Nephron (organoid): ENCODE data around the gene EHBP1L1.

Experiments used
- H3K27ac Mint-ChIP-seq, 3 experiments: 2 replicates each; pipeline ENCODE4 v1.8.0; 2020; ENCODE audit warnings: mixed read lengths in 3 of 3, mild to moderate bottlenecking in 2 of 3, moderate library complexity in 1 of 3
- H3K27me3 Mint-ChIP-seq: 2 replicates; pipeline ENCODE4 v1.8.0; 2021; ENCODE audit warnings: low read depth, mild to moderate bottlenecking, moderate library complexity, mixed read lengths
- H3K36me3 Mint-ChIP-seq: 2 replicates; pipeline ENCODE4 v1.8.0; 2020; ENCODE audit warnings: low read depth, mixed read lengths
- H3K4me1 Mint-ChIP-seq: 2 replicates; pipeline ENCODE4 v1.8.0; 2020; ENCODE audit warnings: mixed read lengths
- H3K4me3 Mint-ChIP-seq, 3 experiments: 2 replicates each; pipeline ENCODE4 v1.8.0; 2020; ENCODE audit warnings: mild to moderate bottlenecking in 3 of 3, mixed read lengths in 3 of 3, moderate library complexity in 2 of 3
- H3K9me3 Mint-ChIP-seq: 2 replicates; pipeline ENCODE4 v1.8.0; 2020; ENCODE audit warnings: mixed read lengths
- CTCF ChIP-seq, 3 experiments: fragments of 200-600 bp; sonication (generic); IDR thresholded peaks; one replicate each; pipeline ENCODE4 v1.5.0; 2021; ENCODE audit warnings: antibody characterized with exemption in 3 of 3; ENCODE audit not compliant: unreplicated experiment in 3 of 3

EHBP1L1 gene

GRCh38 chr11:65578134-65578533 lies 2.3 kb downstream of the EHBP1L1 start:
- peaks cover 35% of the 10 kb centered on the region for H3K4me1 Mint-ChIP-seq
- H3K4me3 Mint-ChIP-seq = peak overlapping the region; percentile 58 to 78 (median 63)
- peaks cover 15% of the 10 kb centered on the region for H3K27me3 Mint-ChIP-seq
- TF ChIP-seq CTCF (IDR thresholded peaks at IDR 0.05; ENCODE audit: unreplicated experiment in 3 of 3) = no peak
- H3K36me3 Mint-ChIP-seq = no peaks in the 10 kb centered on the region
- H3K27ac Mint-ChIP-seq = peak overlapping the region; percentile 38 to 58 (median 48)
- H3K9me3 Mint-ChIP-seq = no peaks in the 10 kb centered on the region

GRCh38 chr11:65578667-65579066 lies 2.8 kb downstream of the EHBP1L1 start:
- Mint-ChIP-seq H3K27ac (peak overlapping the region; percentile 38 to 58 (median 48)), H3K36me3 (no peaks in the 10 kb centered on the region), H3K27me3 (peaks cover 19% of the 10 kb centered on the region), H3K4me1 (peaks cover 34% of the 10 kb centered on the region), H3K9me3 (no peaks in the 10 kb centered on the region), H3K4me3 (peak overlapping the region; percentile 58 to 78 (median 63))
- no peak for TF ChIP-seq CTCF (IDR thresholded peaks at IDR 0.05; ENCODE audit: unreplicated experiment in 3 of 3)

GRCh38 chr11:65579291-65579690 lies 3.4 kb downstream of the EHBP1L1 start:
- TF ChIP-seq CTCF (IDR thresholded peaks at IDR 0.05; ENCODE audit: unreplicated experiment in 3 of 3) = no peak
- Mint-ChIP-seq H3K36me3 (no peaks in the 10 kb centered on the region), H3K4me3 (peak overlapping the region in 2 of 3 experiments; percentile 14 to 36), H3K4me1 (peaks cover 29% of the 10 kb centered on the region), H3K27ac (no peak overlapping the region), H3K9me3 (no peaks in the 10 kb centered on the region), H3K27me3 (peaks cover 19% of the 10 kb centered on the region)

- TF ChIP-seq CTCF (IDR thresholded peaks at IDR 0.05; ENCODE audit: unreplicated experiment in 3 of 3) = no peak
- Mint-ChIP-seq H3K4me3 (no peak overlapping the region), H3K27ac (no peak overlapping the region), H3K9me3 (no peaks in the 10 kb centered on the region), H3K36me3 (no peaks in the 10 kb centered on the region), H3K4me1 (peaks cover 23% of the 10 kb centered on the region), H3K27me3 (peaks cover 19% of the 10 kb centered on the region)
Measured at GRCh38 chr11:65580031-65580692, 4.3 kb downstream of the EHBP1L1 start.

- H3K27me3 Mint-ChIP-seq = peaks cover 15% of the 10 kb centered on the region
- H3K27ac Mint-ChIP-seq = no peak overlapping the region
- no peaks in the 10 kb centered on the region for H3K36me3 Mint-ChIP-seq
- peaks cover 17% of the 10 kb centered on the region for H3K4me1 Mint-ChIP-seq
- no peak for TF ChIP-seq CTCF (IDR thresholded peaks at IDR 0.05; ENCODE audit: unreplicated experiment in 3 of 3)
- H3K4me3 Mint-ChIP-seq = no peak overlapping the region
- H3K9me3 Mint-ChIP-seq = no peaks in the 10 kb centered on the region
Measured at GRCh38 chr11:65580756-65581155, 4.9 kb downstream of the EHBP1L1 start.

GRCh38 chr11:65581928-65582327 lies 6.1 kb downstream of the EHBP1L1 start:
- no peak for TF ChIP-seq CTCF (IDR thresholded peaks at IDR 0.05; ENCODE audit: unreplicated experiment in 3 of 3)
- H3K27me3 Mint-ChIP-seq = peaks cover 15% of the 10 kb centered on the region
- peaks cover 22% of the 10 kb centered on the region for H3K4me1 Mint-ChIP-seq
- no peaks in the 10 kb centered on the region for H3K36me3 Mint-ChIP-seq
- no peak overlapping the region for H3K27ac Mint-ChIP-seq
- no peak overlapping the region for H3K4me3 Mint-ChIP-seq
- no peaks in the 10 kb centered on the region for H3K9me3 Mint-ChIP-seq
